LNCaP clone FGC (cell line): ENCODE results near the gene HTRA3.

ENCODE experiments used
- DNase-seq: peaks from one replicate; pipeline ENCODE4 v3.0.0-alpha.2; 2011; ENCODE audit warnings: low read depth
- H3K4me3 ChIP-seq: 2 replicates; pipeline ENCODE4 v1.5.1; 2011; ENCODE audit warnings: mild to moderate bottlenecking, low read depth, low read length, control low read depth
- TF ChIP-seq, protein P1 (sequence below): IDR thresholded peaks from 2 replicates; pipeline ENCODE4 v1.5.1; 2012; ENCODE audit warnings: mild to moderate bottlenecking; ENCODE audit not compliant: control insufficient read depth, insufficient read depth; ENCODE audit errors: extremely low read depth

Gene HTRA3

DNA sequence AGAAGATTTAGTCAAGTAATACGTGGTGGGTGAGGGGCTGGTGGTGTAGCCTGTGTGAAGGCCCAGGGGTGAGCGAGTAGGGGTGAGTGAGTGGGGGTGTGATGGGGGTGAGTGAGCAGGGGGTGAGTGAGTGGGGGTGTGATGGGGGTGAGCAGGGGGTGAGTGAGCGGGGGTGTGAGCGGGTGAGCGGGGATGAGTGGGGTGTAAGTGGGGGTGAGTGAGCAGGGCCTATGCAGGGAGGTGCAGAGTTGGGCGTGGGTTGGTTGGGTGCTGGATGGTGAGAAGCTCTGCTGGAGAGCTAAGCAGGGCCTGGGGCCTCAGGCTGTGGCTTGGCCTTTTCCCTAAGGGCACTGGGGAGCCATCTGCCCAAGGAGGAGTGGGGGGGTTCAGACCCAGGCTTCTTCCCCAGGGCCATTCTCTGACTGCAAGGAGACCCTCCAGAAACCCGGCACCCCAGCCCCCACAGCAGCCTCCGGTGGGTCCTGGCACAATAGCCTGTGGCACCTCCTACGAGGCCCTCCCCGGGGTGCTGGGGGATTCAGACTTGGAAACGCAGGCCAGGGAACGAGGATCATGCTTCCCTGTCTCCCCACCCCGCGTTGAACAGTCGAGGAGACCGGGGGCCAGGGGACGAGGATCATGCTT, 40.1 kb upstream of the HTRA3 start:
- H3K4me3 ChIP-seq = no peak overlapping the region
- DNase-seq = no peak
- TF ChIP-seq, protein P1, sequence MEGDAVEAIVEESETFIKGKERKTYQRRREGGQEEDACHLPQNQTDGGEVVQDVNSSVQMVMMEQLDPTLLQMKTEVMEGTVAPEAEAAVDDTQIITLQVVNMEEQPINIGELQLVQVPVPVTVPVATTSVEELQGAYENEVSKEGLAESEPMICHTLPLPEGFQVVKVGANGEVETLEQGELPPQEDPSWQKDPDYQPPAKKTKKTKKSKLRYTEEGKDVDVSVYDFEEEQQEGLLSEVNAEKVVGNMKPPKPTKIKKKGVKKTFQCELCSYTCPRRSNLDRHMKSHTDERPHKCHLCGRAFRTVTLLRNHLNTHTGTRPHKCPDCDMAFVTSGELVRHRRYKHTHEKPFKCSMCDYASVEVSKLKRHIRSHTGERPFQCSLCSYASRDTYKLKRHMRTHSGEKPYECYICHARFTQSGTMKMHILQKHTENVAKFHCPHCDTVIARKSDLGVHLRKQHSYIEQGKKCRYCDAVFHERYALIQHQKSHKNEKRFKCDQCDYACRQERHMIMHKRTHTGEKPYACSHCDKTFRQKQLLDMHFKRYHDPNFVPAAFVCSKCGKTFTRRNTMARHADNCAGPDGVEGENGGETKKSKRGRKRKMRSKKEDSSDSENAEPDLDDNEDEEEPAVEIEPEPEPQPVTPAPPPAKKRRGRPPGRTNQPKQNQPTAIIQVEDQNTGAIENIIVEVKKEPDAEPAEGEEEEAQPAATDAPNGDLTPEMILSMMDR = no peak

DNA sequence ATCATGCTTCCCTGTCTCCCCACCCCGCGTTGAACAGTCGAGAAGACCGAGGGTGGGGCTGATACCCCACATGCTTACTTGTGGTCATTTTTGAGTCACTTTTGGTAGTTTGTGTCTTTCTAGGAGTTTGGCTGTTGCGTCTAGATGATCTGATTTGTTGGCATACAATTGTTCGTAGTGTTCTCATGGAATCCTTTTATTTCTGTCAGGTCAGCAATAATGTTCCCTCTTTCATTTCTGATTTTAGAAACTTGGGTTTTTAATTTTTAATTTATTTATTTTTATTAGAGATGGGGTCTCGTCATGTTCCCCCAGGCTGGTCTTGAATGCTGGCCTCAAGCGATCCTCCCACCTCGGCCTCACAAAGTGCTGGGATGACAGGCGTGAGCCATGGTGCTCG, 39.5 kb upstream of the HTRA3 start:
- DNase-seq = no peak
- TF ChIP-seq, protein P1 = no peak
- H3K4me3 ChIP-seq = no peak overlapping the region

DNA sequence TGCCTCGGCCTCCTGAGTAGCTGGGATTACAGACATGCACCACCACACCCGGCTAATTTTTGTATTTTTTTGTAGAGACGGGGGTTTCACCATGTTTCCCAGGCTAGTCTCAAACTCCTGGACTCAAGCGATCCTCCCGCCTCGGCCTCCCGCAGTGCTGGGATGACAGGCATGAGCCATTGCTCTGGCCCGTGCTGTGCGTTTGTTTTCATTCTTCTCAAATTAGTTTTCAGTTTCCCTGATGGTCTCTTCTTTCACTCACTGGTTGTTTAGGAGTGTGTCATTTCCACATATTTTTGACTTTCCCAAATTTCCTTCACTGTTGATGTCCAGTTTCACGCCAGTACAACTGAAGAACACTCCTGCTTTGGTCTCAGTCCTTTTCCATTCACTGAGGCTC, 38.7 kb upstream of the HTRA3 start:
- TF ChIP-seq, protein P1 = no peak
- H3K4me3 ChIP-seq = no peak overlapping the region
- DNase-seq = no peak

DNA sequence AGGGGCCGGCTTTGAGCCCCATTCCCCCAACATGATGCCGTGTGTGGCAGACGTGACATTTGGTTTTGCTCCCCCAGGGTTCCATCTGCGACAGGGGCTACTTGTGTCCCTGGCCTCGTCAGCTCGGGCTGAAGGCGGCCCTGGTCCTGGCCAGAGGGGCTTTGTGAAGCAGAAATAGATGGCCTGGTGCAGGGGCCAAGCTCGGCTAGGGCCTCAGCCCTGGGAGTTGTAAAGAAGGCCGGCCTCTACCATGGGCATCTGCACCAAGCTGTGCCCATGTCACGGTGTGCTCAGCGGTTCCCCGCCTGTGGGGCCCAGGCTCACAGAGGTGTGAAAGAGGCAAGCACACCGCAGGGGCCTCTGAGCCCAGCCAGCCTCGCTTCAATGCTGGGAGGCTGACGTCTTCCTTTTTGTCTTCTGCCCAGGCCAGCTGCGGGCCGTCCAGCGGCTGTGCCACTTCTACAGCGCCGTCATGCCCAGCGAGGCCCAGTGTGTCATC, 38.0 kb upstream of the HTRA3 start:
- TF ChIP-seq, protein P1 = no peak
- H3K4me3 ChIP-seq = no peak overlapping the region
- no peak for DNase-seq

DNA sequence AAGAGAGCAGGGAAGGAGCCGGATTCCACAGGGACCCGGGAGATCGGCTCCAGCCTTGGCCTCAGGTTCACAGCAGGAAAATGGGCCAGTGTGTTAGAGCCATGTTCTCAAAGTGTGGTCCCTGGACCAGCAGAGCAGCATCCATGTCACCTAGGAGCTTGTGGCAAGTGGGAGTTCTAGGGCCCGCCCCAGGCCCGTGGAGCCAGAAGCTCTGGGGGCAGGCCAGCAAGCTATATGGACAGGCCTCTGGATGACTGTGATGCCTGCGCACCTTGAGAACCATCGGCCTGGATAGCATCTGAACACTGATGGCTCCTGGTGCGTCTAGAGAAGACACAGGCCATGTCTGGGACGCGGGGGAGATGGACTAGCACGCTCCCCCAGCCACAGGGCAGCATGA, 36.8 kb upstream of the HTRA3 start:
- TF ChIP-seq, protein P1 = no peak
- DNase-seq = no peak
- no peak overlapping the region for H3K4me3 ChIP-seq

DNA sequence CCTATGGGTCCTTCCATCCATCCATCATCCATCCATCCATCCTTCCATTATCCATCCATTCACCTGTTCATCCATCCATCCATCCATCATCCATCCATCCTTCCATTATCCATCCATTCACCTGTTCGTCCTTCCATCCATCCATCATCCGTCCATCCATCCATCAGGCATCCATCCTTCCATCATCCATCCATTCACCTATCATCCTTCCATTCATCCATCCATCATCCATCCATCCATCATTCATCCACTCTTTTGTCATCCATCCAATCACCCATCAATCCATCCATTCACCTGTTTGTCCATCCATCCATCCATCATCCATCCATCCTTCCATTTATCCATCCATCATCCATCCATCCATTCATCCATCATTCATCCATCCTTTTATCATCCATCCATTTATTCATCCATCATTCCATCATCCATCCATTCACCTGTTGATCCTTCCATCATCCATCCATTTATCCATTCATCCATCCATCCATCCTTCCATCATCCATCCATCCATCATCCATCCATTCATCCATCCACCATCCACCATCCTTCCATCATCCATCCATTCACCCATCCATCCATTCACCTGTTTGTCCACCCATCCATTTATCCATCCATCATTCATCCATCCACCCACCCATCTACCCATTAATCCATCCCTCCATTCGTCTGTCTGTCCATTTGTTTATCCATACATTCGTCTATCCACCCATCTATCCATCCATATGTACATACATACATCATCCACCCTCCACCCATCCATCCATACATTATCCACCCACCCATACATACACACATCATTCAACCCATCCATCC, 35.7 kb upstream of the HTRA3 start:
- H3K4me3 ChIP-seq = no peak overlapping the region
- no peak for DNase-seq
- TF ChIP-seq, protein P1 = no peak
